ENCODE results near the gene PXYLP1. TPM values are rescaled to one million over a fixed set of nuclear protein-coding genes. Genes with fewer than 3 reads are reported as not detected.

The PXYLP1 gene
- polyA plus RNA-seq, 1 donor from 2014 or later: 109 TPM

DNA sequence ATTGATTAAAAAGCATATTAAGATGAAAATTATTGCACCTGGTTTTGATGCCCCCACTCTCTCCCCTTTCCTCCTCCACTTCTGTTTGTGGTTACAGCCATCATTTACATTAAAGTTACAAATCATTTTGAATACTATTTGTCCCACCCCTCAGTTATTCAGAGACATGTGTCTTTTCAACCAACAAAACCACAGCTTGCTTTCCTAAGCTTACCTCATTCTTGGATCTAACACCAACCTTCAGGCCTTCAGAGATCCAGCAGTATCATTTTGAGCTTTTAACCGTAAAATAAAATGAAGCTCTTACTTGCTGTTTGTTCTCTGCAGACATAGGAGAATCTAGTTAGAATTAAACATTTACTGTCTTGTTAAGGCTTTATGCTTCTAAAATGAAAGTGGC lies 4.7 kb downstream of the PXYLP1 start:
- H3K79me2 ChIP-seq (replicated peaks; ENCODE audit: insufficient read depth, low read length): peaks cover 9% of the 10 kb centered on the region
- no peak overlapping the region for H3K4me3 ChIP-seq (ENCODE audit: low read length)
- TF ChIP-seq TAF1 (IDR thresholded peaks at IDR 0.05; ENCODE audit: low read depth) (no peak), SMC3 (conservative IDR thresholded peaks at IDR 0.05; ENCODE audit: poor library complexity) (no peak), EZH2 (IDR thresholded peaks at IDR 0.05; ENCODE audit: borderline replicate concordance, insufficient read depth, low read length, poor library complexity, severe bottlenecking) (no peak), RAD21 (conservative IDR thresholded peaks at IDR 0.05) (no peak), MXI1 (conservative IDR thresholded peaks at IDR 0.05; ENCODE audit: poor library complexity, severe bottlenecking) (no peak), EP300 (conservative IDR thresholded peaks at IDR 0.05; ENCODE audit: poor library complexity, severe bottlenecking) (no peak), POLR2AphosphoS5 (IDR thresholded peaks at IDR 0.05) (no peak)
- TF ChIP-seq, protein P1, sequence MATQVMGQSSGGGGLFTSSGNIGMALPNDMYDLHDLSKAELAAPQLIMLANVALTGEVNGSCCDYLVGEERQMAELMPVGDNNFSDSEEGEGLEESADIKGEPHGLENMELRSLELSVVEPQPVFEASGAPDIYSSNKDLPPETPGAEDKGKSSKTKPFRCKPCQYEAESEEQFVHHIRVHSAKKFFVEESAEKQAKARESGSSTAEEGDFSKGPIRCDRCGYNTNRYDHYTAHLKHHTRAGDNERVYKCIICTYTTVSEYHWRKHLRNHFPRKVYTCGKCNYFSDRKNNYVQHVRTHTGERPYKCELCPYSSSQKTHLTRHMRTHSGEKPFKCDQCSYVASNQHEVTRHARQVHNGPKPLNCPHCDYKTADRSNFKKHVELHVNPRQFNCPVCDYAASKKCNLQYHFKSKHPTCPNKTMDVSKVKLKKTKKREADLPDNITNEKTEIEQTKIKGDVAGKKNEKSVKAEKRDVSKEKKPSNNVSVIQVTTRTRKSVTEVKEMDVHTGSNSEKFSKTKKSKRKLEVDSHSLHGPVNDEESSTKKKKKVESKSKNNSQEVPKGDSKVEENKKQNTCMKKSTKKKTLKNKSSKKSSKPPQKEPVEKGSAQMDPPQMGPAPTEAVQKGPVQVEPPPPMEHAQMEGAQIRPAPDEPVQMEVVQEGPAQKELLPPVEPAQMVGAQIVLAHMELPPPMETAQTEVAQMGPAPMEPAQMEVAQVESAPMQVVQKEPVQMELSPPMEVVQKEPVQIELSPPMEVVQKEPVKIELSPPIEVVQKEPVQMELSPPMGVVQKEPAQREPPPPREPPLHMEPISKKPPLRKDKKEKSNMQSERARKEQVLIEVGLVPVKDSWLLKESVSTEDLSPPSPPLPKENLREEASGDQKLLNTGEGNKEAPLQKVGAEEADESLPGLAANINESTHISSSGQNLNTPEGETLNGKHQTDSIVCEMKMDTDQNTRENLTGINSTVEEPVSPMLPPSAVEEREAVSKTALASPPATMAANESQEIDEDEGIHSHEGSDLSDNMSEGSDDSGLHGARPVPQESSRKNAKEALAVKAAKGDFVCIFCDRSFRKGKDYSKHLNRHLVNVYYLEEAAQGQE (IDR thresholded peaks at IDR 0.05; ENCODE audit: borderline replicate concordance): no peak
- TF ChIP-seq, protein P2, sequence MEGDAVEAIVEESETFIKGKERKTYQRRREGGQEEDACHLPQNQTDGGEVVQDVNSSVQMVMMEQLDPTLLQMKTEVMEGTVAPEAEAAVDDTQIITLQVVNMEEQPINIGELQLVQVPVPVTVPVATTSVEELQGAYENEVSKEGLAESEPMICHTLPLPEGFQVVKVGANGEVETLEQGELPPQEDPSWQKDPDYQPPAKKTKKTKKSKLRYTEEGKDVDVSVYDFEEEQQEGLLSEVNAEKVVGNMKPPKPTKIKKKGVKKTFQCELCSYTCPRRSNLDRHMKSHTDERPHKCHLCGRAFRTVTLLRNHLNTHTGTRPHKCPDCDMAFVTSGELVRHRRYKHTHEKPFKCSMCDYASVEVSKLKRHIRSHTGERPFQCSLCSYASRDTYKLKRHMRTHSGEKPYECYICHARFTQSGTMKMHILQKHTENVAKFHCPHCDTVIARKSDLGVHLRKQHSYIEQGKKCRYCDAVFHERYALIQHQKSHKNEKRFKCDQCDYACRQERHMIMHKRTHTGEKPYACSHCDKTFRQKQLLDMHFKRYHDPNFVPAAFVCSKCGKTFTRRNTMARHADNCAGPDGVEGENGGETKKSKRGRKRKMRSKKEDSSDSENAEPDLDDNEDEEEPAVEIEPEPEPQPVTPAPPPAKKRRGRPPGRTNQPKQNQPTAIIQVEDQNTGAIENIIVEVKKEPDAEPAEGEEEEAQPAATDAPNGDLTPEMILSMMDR (IDR thresholded peaks at IDR 0.05; ENCODE audit: poor library complexity, severe bottlenecking): no peak
- no peaks in the 10 kb centered on the region for H3K9me2 ChIP-seq (ENCODE audit: insufficient read depth, low read length)
- H3K27ac ChIP-seq (ENCODE audit: low read length): no peak overlapping the region
- no peaks in the 10 kb centered on the region for H3F3A ChIP-seq (ENCODE audit: insufficient read depth, low read length, poor library complexity, severe bottlenecking)
- H3K27me3 ChIP-seq (ENCODE audit: insufficient read depth, low read depth, low read length): no peaks in the 10 kb centered on the region
- H3K4me2 ChIP-seq (ENCODE audit: low read length): no peak overlapping the region
- H3K9me3 ChIP-seq (ENCODE audit: low read length): no peaks in the 10 kb centered on the region
- H2AFZ ChIP-seq (ENCODE audit: low read depth, low read length): no peak overlapping the region
- H3K9ac ChIP-seq (ENCODE audit: low read length): no peak overlapping the region
- H4K20me1 ChIP-seq (ENCODE audit: insufficient read depth): no peaks in the 10 kb centered on the region
- H3K36me3 ChIP-seq (ENCODE audit: insufficient read depth, low read length): no peaks in the 10 kb centered on the region

GRCh38 chr3:141237701-141238521 lies 6.3 kb downstream of the PXYLP1 start:
- H4K20me1 ChIP-seq (ENCODE audit: insufficient read depth): no peaks in the 10 kb centered on the region
- H3K9ac ChIP-seq (ENCODE audit: low read length): no peak overlapping the region
- no peak overlapping the region for H2AFZ ChIP-seq (ENCODE audit: low read depth, low read length)
- no peaks in the 10 kb centered on the region for H3K36me3 ChIP-seq (ENCODE audit: insufficient read depth, low read length)
- H3K4me2 ChIP-seq (ENCODE audit: low read length): no peak overlapping the region
- TF ChIP-seq, protein P2 (IDR thresholded peaks at IDR 0.05; ENCODE audit: poor library complexity, severe bottlenecking): no peak
- TF ChIP-seq POLR2AphosphoS5 (IDR thresholded peaks at IDR 0.05): no peak
- peaks cover 9% of the 10 kb centered on the region for H3K79me2 ChIP-seq (replicated peaks; ENCODE audit: insufficient read depth, low read length)
- H3K27me3 ChIP-seq (ENCODE audit: insufficient read depth, low read depth, low read length): no peaks in the 10 kb centered on the region
- no peaks in the 10 kb centered on the region for H3K9me2 ChIP-seq (ENCODE audit: insufficient read depth, low read length)
- H3K27ac ChIP-seq (ENCODE audit: low read length): no peak overlapping the region
- no peaks in the 10 kb centered on the region for H3K9me3 ChIP-seq (ENCODE audit: low read length)
- no peak overlapping the region for H3K4me3 ChIP-seq (ENCODE audit: low read length)
- no peaks in the 10 kb centered on the region for H3F3A ChIP-seq (ENCODE audit: insufficient read depth, low read length, poor library complexity, severe bottlenecking)

Measured in neural cell (in vitro differentiated cells).